ENCODE measurements around the gene GALR2.

GRCh38 chr17:76038050-76038449 is 36.5 kb upstream of the GALR2 start:
- TF ChIP-seq GATA2 (IDR thresholded peaks at IDR 0.05; ENCODE audit: low read depth, low read length), result no peak
- TF ChIP-seq GATA3 (IDR thresholded peaks at IDR 0.05; ENCODE audit: low read depth, low read length), result no peak

All from SH-SY5Y (cell line).